ENCODE measurements around the gene MCU.

MCU gene

DNA sequence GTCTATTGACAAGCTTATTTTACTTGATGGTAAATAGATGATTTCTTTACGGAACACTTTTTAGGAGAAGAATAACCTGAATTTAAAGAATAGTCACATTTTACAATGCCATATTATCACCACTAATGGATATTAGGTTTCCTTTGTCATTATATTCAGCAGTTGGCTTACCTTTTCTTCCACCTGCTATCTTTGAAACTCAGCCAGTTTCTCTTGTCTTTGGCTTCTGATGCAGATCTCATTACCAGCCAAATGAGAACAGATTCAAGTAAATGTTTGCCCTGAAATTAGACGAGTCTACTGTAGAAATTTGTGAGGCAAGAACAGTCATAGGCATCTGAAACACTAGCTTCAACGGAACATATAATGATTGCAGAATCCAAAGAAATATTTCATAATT, 116.1 kb downstream of the MCU start:
- no peak for DNase-seq

GRCh38 chr10:72809006-72809405, 117.1 kb downstream of the MCU start:
- DNase-seq = no peak

GRCh38 chr10:72810976-72811375, 119.0 kb downstream of the MCU start:
- no peak for DNase-seq

DNA sequence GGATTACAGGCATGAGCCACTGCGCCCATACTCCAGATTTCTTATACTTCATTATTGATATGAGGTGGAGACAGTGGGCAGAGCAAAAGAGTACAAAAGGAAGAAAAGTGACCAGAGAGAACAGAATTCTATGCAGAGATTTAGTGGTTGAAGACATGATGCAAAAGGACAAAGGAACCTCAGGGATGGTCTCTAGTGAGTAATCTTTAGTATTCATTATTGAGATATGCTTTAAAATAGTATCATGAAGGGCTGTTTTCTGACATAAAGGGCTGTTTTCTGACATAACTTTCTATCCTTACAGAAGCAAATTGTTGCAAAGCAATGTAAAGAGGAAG, 120.4 kb downstream of the MCU start:
- no peak for DNase-seq

- no peak for DNase-seq
Observed at GRCh38 chr10:72812753-72813430, 120.9 kb downstream of the MCU start.

DNA sequence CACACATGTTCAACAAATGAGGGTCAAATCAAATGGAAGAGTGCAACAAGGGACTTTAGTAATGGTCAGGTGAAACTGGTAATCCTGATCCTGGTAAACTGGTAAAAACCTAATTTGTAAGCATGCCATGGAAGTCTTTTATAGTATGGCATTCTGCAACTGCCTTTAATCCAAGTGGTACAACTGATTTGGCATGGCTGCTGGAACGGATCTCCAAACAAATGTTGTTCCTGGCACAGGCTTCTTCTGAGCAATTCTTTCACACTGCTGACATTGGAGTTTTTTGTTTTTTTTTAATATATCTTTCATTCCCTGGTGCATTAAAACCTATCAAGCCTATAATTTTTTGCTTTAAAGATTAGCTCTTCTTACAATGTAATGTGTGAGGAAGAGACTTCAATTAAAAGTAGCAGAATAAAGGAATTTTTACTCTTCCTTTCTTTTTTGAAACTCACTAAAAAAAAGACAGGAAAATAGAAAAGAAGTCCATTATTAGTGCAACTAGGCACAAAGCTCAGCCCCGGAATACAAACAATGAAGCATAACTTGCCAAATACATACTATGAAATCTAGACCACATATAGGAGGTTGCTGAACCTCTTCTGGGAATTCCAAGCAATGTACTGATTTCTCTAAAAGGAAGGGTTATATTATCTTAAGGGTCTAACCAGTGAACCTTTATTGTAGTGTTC, 122.3 kb downstream of the MCU start:
- DNase-seq = no peak

DNA sequence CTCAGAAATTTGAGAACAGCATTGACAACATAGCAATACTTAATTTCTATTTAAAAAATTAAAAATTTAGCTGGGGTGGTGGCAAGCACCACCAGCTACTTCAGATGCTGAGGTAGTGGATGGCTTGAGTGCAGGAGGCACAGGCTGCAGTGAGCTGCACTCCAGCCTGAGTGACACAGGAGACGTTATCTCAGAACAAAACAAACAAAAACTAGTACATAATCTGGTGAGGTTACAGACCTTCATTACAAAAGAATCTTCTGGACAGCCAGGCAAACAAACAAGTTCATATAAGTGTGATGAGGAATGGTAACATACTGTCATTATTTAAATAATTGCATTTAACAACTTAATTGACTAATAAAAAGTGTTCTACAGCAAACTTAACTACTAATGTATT, 124.6 kb downstream of the MCU start:
- DNase-seq = no peak

DNA sequence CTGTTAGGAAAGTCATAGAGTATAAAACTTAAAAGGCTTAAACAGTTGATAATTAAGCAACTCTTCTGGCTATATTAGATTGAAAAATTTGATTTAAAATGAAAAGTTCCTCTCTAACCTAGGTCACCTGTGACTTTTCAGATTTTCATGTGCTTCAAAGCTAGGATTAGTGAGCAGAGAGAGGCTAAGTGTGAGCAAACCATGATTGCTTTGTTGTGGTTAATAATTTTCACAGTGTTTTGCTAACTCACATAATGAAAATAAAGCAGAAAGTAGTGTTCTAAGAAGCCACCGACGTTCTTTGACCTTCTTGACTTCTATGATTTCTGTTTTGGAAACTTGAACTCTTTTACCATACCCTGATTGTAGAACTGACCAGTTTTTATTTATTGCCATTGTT, 126.1 kb downstream of the MCU start:
- no peak for DNase-seq

DNA sequence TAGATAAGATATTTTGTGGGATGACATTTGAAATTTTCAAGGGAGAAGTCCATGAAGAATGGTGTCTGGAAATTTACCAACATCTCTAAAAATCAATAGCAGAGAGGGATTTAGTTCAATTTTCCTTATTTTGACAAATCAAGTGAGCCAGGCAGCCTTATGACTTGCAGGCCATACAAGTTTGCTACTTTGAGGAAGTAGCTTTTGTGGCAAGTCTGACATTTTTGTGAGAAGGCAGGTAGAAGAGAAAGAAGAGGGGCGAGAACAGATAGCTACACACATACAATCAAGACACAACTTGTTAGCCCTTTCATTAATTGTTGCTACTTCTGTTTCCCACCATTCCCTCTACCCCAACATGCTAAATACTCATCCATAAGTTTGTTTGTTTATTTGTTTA, 127.1 kb downstream of the MCU start:
- DNase-seq = no peak

GRCh38 chr10:72821606-72822005, 129.7 kb downstream of the MCU start:
- no peak for DNase-seq

GRCh38 chr10:72822342-72822986, 130.5 kb downstream of the MCU start:
- DNase-seq = no peak

GRCh38 chr10:72825163-72825562, 133.2 kb downstream of the MCU start:
- no peak for DNase-seq

DNA sequence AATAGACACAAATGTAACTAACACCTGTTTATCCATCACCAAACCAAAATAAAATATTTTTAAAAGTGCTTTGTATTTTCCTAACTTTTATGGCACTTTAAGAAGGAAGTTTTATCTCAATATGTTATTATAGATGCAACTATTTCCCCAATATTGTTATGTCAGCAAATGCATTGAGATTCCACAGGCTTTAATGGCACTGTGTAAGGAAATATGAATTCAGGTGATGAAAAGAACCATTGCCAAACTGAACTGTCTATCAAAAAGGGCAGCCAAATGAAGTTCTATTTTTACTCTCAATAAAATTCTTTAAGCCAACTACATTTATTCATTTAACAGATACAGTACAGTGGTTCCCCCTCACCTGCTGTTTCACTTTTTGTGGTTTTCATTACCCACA, 134.4 kb downstream of the MCU start:
- DNase-seq = no peak

DNA sequence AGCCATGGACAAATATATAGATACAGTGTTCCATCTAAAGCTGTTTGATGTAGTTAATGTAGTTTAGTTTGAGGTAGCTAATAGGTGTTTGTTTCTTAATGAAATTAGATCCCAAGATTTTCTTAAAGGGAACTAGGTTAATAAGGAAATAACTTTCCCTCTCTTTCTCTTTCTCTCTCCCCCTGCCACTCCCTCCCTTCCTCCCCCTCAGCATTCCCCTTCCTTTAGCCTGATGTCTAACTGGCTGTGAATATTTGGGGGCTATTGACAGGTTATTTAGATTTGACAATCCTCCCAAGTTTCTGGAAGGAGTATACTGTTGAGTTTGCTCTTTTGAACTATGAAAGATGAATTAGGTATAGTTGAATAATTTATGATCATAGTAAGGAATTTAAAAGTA, 136.4 kb downstream of the MCU start:
- DNase-seq = no peak

- no peak for DNase-seq
Observed at GRCh38 chr10:72830625-72831024, 138.7 kb downstream of the MCU start.

- DNase-seq = no peak
Observed at GRCh38 chr10:72831696-72832409, 139.9 kb downstream of the MCU start.

GRCh38 chr10:72832701-72833100, 140.8 kb downstream of the MCU start:
- no peak for DNase-seq

DNA sequence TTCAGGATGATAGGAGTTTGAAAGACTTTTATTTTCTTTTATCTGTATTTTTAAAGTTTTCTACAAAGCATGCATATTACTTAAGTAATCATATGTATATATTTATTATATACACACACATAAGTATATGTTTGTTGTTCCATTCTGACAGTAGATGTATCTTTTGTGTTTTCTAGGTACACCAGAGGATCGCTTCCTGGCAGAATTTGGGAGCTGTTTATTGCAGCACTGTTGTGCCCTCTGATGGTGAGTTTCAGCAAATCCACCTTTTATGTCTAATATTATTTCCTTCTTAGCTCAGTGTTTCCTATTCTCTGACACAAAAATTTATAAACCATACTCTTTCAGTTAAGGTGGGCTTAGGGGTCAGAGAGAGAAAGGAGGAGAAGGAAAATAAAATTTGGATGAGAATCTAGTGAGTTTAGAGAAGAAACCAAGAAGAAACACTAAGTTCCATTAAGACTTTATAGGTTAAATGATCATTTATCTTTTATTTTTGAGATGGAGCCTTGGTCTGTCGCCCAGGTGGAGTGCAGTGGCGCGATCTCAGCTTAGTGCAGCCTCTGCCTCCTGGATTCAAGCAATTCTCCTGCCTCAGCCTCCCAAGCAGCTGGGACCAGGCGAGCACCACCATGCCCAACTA, 142.4 kb downstream of the MCU start:
- DNase-seq = peak in 1 of 2 donors; percentile 30

GRCh38 chr10:72840319-72840718, 148.4 kb downstream of the MCU start:
- no peak for DNase-seq

- DNase-seq = no peak
Observed at GRCh38 chr10:72841487-72841886, 149.5 kb downstream of the MCU start.

GRCh38 chr10:72842164-72842563, 150.2 kb downstream of the MCU start:
- DNase-seq = no peak

GRCh38 chr10:72846238-72846637, 154.3 kb downstream of the MCU start:
- DNase-seq = no peak

- DNase-seq = no peak
Observed at GRCh38 chr10:72847681-72848080, 155.7 kb downstream of the MCU start.
